Testis (tissue), 3 donors: ENCODE results near the gene RERE. TPM values are rescaled to one million over a fixed set of nuclear protein-coding genes. Genes with fewer than 3 reads are reported as not detected.

ENCODE experiments used
- DNase-seq: peaks from one replicate; pipeline ENCODE4 v3.0.0-alpha.2; 2019
- H3K27ac ChIP-seq, 2 donors: fragments of 200-600 bp; sonication (generic); one replicate each; pipeline ENCODE4 v1.5.1; 2019
- H3K27me3 ChIP-seq: fragments of 200-600 bp; sonication (generic); one replicate; pipeline ENCODE4 v1.5.1; 2019
- H3K36me3 ChIP-seq: fragments of 200-600 bp; sonication (generic); one replicate; pipeline ENCODE4 v1.5.1; 2017; ENCODE audit warnings: low read depth; ENCODE audit errors: missing control alignments
- H3K4me1 ChIP-seq: fragments of 200-600 bp; sonication (generic); one replicate; pipeline ENCODE4 v1.5.1; 2019
- H3K4me3 ChIP-seq, 2 donors: fragments of 200-600 bp; sonication (generic); one replicate each; pipeline ENCODE4 v1.5.1; 2017 to 2019
- H3K9me3 ChIP-seq: fragments of 200-600 bp; sonication (generic); one replicate; pipeline ENCODE4 v1.5.1; 2017
- POLR2A ChIP-seq: fragments of 450-650 bp; IDR thresholded peaks from one replicate; pipeline ENCODE4 v1.6.1; 2017; ENCODE audit warnings: antibody characterized with exemption, mild to moderate bottlenecking, moderate library complexity
- WGBS, 2 donors: methylation state at CpG; one replicate each; pipeline ENCODE4 v1.1.5; 2018; 5-methylcytosine and 5-hydroxymethylcytosine counted together
- intact Hi-C: fragments of 100-400 bp; cut with DNase I; formaldehyde crosslinking; loops from one replicate; pipeline ENCODE4 v1.15.1; 2023; ENCODE audit warnings: low total_unique reads
- polyA plus RNA-seq: library from polyadenylated mRNA; stranded (reverse); fragments of 350-450 nt; fragmentation: Illumina TruSeq; extraction: RNeasy Lipid Tissue Mini Kit (QIAGEN cat#74804); gene quantifications from one replicate; pipeline ENCODE4 v1.2.3, GENCODE V29; 2014; ENCODE audit warnings: low read depth, low replicate concordance; ENCODE audit not compliant: insufficient read depth
- total RNA-seq, 2 donors: library from RNA; depleted of rRNA; stranded (reverse); fragments of >200 nt; gene quantifications; one replicate each; pipeline ENCODE4 v1.2.3, GENCODE V29; 2016
- TF ChIP-seq, protein P1 (sequence below), 3 experiments: fragments of 450-650 bp in 2 of 3; fragments of 200-600 bp in 1 of 3; sonication (generic) in 1 of 3; IDR thresholded peaks; one replicate each; pipeline ENCODE4 v1.5.1; 2016 to 2019; ENCODE audit warnings: antibody characterized with exemption in 3 of 3, mild to moderate bottlenecking in 2 of 3, moderate library complexity in 1 of 3

RERE gene
- total and polyA plus RNA-seq, 3 donors from 2014 or later: 90.8 to 229 (median 203) TPM

GRCh38 chr1:8352471-8352845, 465.0 kb downstream of the RERE start:
- intact Hi-C loops: no loop called here
- 32 to 53% methylated on average over 15 of the region's 15 CpGs for WGBS, 2 donors
- DNase-seq: no peak
- no peaks in the 10 kb centered on the region for H3K36me3 ChIP-seq
- H3K27ac ChIP-seq: peak overlapping the region; percentile 74 to 86
- H3K4me1 ChIP-seq: peaks cover 38% of the 10 kb centered on the region
- H3K4me3 ChIP-seq: no peak overlapping the region
- H3K9me3 ChIP-seq: no peaks in the 10 kb centered on the region
- TF ChIP-seq, protein P1, sequence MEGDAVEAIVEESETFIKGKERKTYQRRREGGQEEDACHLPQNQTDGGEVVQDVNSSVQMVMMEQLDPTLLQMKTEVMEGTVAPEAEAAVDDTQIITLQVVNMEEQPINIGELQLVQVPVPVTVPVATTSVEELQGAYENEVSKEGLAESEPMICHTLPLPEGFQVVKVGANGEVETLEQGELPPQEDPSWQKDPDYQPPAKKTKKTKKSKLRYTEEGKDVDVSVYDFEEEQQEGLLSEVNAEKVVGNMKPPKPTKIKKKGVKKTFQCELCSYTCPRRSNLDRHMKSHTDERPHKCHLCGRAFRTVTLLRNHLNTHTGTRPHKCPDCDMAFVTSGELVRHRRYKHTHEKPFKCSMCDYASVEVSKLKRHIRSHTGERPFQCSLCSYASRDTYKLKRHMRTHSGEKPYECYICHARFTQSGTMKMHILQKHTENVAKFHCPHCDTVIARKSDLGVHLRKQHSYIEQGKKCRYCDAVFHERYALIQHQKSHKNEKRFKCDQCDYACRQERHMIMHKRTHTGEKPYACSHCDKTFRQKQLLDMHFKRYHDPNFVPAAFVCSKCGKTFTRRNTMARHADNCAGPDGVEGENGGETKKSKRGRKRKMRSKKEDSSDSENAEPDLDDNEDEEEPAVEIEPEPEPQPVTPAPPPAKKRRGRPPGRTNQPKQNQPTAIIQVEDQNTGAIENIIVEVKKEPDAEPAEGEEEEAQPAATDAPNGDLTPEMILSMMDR (IDR thresholded peaks at IDR 0.05): no peak
- no peak for TF ChIP-seq POLR2A
- no peaks in the 10 kb centered on the region for H3K27me3 ChIP-seq

- DNase-seq: no peak
- Histone ChIP-seq H3K9me3 (no peaks in the 10 kb centered on the region), H3K27ac (peak overlapping the region; percentile 74 to 86), H3K4me3 (no peak overlapping the region), H3K4me1 (peaks cover 33% of the 10 kb centered on the region), H3K27me3 (no peaks in the 10 kb centered on the region), H3K36me3 (no peaks in the 10 kb centered on the region)
- TF ChIP-seq, protein P1 (IDR thresholded peaks at IDR 0.05): peak; percentile 39 to 54 (median 39)
- TF ChIP-seq POLR2A: no peak
- 71 to 78% methylated on average over 9 to 13 of the region's 13 CpGs for WGBS, 2 donors
- intact Hi-C loops: no loop called here
These were observed 465.6 kb downstream of the RERE start for GRCh38 chr1:8351693-8352470.

GRCh38 chr1:8350914-8351684, 466.3 kb downstream of the RERE start:
- H3K4me3 ChIP-seq: no peak overlapping the region
- peaks cover 33% of the 10 kb centered on the region for H3K4me1 ChIP-seq
- H3K27me3 ChIP-seq: no peaks in the 10 kb centered on the region
- no peaks in the 10 kb centered on the region for H3K36me3 ChIP-seq
- WGBS, 2 donors: 83 to 89% methylated on average over 9 to 24 of the region's 24 CpGs
- no peak for DNase-seq
- H3K27ac ChIP-seq: peak overlapping the region in 1 of 2 donors; percentile 86
- no peaks in the 10 kb centered on the region for H3K9me3 ChIP-seq
- TF ChIP-seq, protein P1 (IDR thresholded peaks at IDR 0.05): no peak
- TF ChIP-seq POLR2A: no peak
- intact Hi-C loops: no loop called here

DNA sequence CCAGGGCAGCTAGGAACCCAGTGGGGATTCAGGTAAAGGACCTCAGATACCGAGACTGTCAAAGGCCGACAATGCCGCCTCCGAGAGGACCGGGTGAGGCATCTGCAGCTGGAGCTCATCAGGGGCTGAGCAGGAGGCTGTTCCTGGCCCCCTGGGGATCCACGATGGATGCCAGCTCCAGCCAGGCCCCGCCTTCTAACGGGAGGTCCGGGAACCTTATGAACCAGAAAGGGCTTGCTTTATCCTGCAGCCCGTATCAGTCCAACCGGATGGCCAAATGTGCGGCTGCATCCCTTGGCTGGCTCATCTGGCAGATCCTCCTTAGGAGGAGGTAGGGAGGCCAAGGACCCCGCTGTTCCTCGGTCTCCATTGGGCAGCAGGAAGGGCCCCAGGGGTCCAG, 467.5 kb downstream of the RERE start:
- no peaks in the 10 kb centered on the region for H3K27me3 ChIP-seq
- WGBS, 2 donors: 48 to 56% methylated on average over 4 to 14 of the region's 14 CpGs
- H3K9me3 ChIP-seq: no peaks in the 10 kb centered on the region
- H3K4me3 ChIP-seq: no peak overlapping the region
- DNase-seq: no peak
- H3K4me1 ChIP-seq: peaks cover 33% of the 10 kb centered on the region
- TF ChIP-seq, protein P1 (IDR thresholded peaks at IDR 0.05): no peak
- no peak for TF ChIP-seq POLR2A
- peak overlapping the region; percentile 30 to 55 for H3K27ac ChIP-seq
- no peaks in the 10 kb centered on the region for H3K36me3 ChIP-seq
- intact Hi-C loops: no loop called here
